Measurements from ENCODE around the gene C6orf163.
A peak's percentile ranks its signal among the peaks of the same experiment; 100 is the strongest.

The C6orf163 gene

DNA sequence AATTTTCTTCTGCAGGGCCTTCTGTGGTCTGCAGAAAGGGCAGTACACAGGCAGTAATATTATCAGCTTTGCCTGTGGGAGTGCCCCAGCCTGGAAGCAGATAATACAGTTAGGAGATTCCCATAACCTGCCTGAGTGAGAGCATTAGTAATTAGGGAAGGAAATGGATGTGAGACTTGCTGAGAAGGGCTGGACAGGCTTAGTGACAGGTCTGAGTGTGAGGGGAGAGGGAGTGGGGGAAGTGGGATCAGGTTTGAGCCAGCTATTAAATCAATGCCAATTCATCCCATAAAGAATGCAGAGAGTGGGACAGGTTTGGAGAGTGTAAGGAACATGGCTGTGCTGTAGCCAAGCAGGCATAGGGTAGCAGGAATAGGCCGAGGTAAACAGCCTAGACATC, 53.0 kb downstream of the C6orf163 start:
- H3K4me3 ChIP-seq (ENCODE audit: low read length), result no peak overlapping the region
- peaks cover 15% of the 10 kb centered on the region for H3K4me1 ChIP-seq (ENCODE audit: control insufficient read depth, low read length)
- H3K79me2 ChIP-seq (ENCODE audit: control insufficient read depth, low read length), result no peaks in the 10 kb centered on the region
- H3K27me3 ChIP-seq (ENCODE audit: control insufficient read depth, low read length), result no peaks in the 10 kb centered on the region
- H3F3A ChIP-seq (ENCODE audit: control insufficient read depth, insufficient read depth), result no peaks in the 10 kb centered on the region
- no peaks in the 10 kb centered on the region for H3K36me3 ChIP-seq (ENCODE audit: control insufficient read depth, low read length)
- no peak for TF ChIP-seq EZH2phosphoT487 (IDR thresholded peaks at IDR 0.05; ENCODE audit: borderline replicate concordance, low read length)
- TF ChIP-seq, protein P1, sequence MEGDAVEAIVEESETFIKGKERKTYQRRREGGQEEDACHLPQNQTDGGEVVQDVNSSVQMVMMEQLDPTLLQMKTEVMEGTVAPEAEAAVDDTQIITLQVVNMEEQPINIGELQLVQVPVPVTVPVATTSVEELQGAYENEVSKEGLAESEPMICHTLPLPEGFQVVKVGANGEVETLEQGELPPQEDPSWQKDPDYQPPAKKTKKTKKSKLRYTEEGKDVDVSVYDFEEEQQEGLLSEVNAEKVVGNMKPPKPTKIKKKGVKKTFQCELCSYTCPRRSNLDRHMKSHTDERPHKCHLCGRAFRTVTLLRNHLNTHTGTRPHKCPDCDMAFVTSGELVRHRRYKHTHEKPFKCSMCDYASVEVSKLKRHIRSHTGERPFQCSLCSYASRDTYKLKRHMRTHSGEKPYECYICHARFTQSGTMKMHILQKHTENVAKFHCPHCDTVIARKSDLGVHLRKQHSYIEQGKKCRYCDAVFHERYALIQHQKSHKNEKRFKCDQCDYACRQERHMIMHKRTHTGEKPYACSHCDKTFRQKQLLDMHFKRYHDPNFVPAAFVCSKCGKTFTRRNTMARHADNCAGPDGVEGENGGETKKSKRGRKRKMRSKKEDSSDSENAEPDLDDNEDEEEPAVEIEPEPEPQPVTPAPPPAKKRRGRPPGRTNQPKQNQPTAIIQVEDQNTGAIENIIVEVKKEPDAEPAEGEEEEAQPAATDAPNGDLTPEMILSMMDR (IDR thresholded peaks at IDR 0.05; ENCODE audit: low read depth, low read length, poor library complexity, severe bottlenecking), result no peak
- no peaks in the 10 kb centered on the region for H3K9me3 ChIP-seq (ENCODE audit: control insufficient read depth, insufficient read depth, low read length)
- H3K27ac ChIP-seq (ENCODE audit: low read depth, low read length), result no peak overlapping the region
- no peaks in the 10 kb centered on the region for H4K20me1 ChIP-seq (ENCODE audit: control insufficient read depth, insufficient read depth, low read depth, low read length)
- no peak overlapping the region for H3K4me2 ChIP-seq (ENCODE audit: low read length)
- no peaks in the 10 kb centered on the region for H3K9me2 ChIP-seq (replicated peaks; ENCODE audit: control insufficient read depth, low read length)

DNA sequence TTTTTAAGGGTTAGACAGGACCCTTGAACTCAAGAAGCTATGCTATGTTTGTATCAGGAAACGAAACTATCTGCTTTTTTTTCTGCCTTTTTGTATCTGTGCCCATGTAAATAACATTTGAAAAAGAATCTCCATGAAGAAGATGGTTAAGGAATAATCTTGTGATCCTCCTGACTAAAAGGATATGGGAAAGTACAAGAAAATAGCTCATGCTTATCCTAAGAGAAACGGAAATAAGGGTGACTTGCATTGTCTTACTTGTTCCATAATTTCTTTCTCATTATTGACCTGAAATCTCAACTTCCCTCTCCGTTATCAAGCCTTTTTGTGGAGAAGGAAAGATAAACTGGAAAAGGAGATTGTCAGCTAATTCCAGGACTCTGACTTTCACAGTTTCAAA, 57.2 kb downstream of the C6orf163 start:
- Histone ChIP-seq H3F3A (ENCODE audit: control insufficient read depth, insufficient read depth) (no peaks in the 10 kb centered on the region), H4K20me1 (ENCODE audit: control insufficient read depth, insufficient read depth, low read depth, low read length) (no peaks in the 10 kb centered on the region), H3K4me2 (ENCODE audit: low read length) (no peak overlapping the region), H3K27me3 (ENCODE audit: control insufficient read depth, low read length) (no peaks in the 10 kb centered on the region), H3K79me2 (ENCODE audit: control insufficient read depth, low read length) (no peaks in the 10 kb centered on the region), H3K4me3 (ENCODE audit: low read length) (no peak overlapping the region), H3K4me1 (ENCODE audit: control insufficient read depth, low read length) (peaks cover 5% of the 10 kb centered on the region), H3K9me3 (ENCODE audit: control insufficient read depth, insufficient read depth, low read length) (no peaks in the 10 kb centered on the region), H3K36me3 (ENCODE audit: control insufficient read depth, low read length) (no peaks in the 10 kb centered on the region), H3K27ac (ENCODE audit: low read depth, low read length) (no peak overlapping the region), H3K9me2 (replicated peaks; ENCODE audit: control insufficient read depth, low read length) (no peaks in the 10 kb centered on the region)
- no peak for TF ChIP-seq EZH2phosphoT487 (IDR thresholded peaks at IDR 0.05; ENCODE audit: borderline replicate concordance, low read length)
- TF ChIP-seq, protein P1 (IDR thresholded peaks at IDR 0.05; ENCODE audit: low read depth, low read length, poor library complexity, severe bottlenecking), result no peak

DNA sequence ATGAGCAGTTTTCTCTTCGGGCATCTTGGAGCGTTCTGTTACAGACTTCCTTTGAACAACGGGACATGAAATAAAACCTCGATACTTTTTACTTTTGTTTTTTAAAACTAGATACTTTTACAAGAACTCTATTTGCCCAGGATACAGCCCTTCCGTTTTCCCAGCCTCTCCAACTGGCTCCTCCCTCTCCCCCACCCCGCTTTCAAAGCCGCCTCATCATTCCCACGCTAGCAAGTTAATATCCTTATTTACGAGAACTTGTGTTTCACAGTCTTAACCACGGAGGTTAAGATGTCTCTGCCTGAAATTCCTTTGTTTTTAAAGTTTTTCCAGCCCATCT, 62.9 kb downstream of the C6orf163 start:
- no peaks in the 10 kb centered on the region for H3K79me2 ChIP-seq (ENCODE audit: control insufficient read depth, low read length)

More for the DNA sequence above, 62.9 kb downstream of the C6orf163 start:
- TF ChIP-seq, protein P1 (IDR thresholded peaks at IDR 0.05; ENCODE audit: low read depth, low read length, poor library complexity, severe bottlenecking), result no peak
- TF ChIP-seq EZH2phosphoT487 (IDR thresholded peaks at IDR 0.05; ENCODE audit: borderline replicate concordance, low read length), result no peak
- Histone ChIP-seq H3K27me3 (ENCODE audit: control insufficient read depth, low read length) (no peaks in the 10 kb centered on the region), H3F3A (ENCODE audit: control insufficient read depth, insufficient read depth) (peaks cover 13% of the 10 kb centered on the region), H3K9me3 (ENCODE audit: control insufficient read depth, insufficient read depth, low read length) (no peaks in the 10 kb centered on the region), H3K4me3 (ENCODE audit: low read length) (peak overlapping the region; percentile 99), H4K20me1 (ENCODE audit: control insufficient read depth, insufficient read depth, low read depth, low read length) (no peaks in the 10 kb centered on the region), H3K36me3 (ENCODE audit: control insufficient read depth, low read length) (no peaks in the 10 kb centered on the region; the same call in 1 of the 2 replicates), H3K9me2 (replicated peaks; ENCODE audit: control insufficient read depth, low read length) (no peaks in the 10 kb centered on the region), H3K4me2 (ENCODE audit: low read length) (peak overlapping the region; percentile 95), H3K4me1 (ENCODE audit: control insufficient read depth, low read length) (peaks cover 13% of the 10 kb centered on the region), H3K27ac (ENCODE audit: low read depth, low read length) (peak overlapping the region; percentile 67)
